HFFc6 (cell line): ENCODE results near the gene LTC4S. TPM values are rescaled to one million over a fixed set of nuclear protein-coding genes. Genes with fewer than 3 reads are reported as not detected.
"Not testable (repeated sequence)": the region's sequence is repeated elsewhere in the genome, so short reads cannot be mapped to it uniquely, and the experiment has no call there.

Experiments used
- DNase-seq: peaks from one replicate; pipeline ENCODE4 v3.0.0-alpha.2; 2018
- H3K27ac Mint-ChIP-seq: 2 replicates; pipeline ENCODE4 v1.8.0; 2020; ENCODE audit warnings: mild to moderate bottlenecking, mixed read lengths
- H3K27me3 Mint-ChIP-seq: 2 replicates; pipeline ENCODE4 v1.8.0; 2021; ENCODE audit warnings: mild to moderate bottlenecking, moderate library complexity, mixed read lengths; ENCODE audit not compliant: insufficient read depth
- H3K36me3 Mint-ChIP-seq: 2 replicates; pipeline ENCODE4 v1.8.0; 2021; ENCODE audit warnings: low read depth, mixed read lengths
- H3K4me1 Mint-ChIP-seq: 2 replicates; pipeline ENCODE4 v1.8.0; 2020; ENCODE audit warnings: low read depth, mixed read lengths
- H3K4me3 Mint-ChIP-seq: 2 replicates; pipeline ENCODE4 v1.8.0; 2020; ENCODE audit warnings: mild to moderate bottlenecking, moderate library complexity, mixed read lengths
- H3K9me3 Mint-ChIP-seq: 2 replicates; pipeline ENCODE4 v1.8.0; 2020; ENCODE audit warnings: mild to moderate bottlenecking, mixed read lengths
- total RNA-seq, 6 experiments: library from RNA; stranded (reverse); fragmentation: NEBNext Ultra II Directional; extraction: Animal tissue kit (Norgen Biotek cat#: 25700); gene quantifications; 2 replicates in 1 of 6; 3 replicates in 5 of 6; pipeline ENCODE4 v1.2.3, GENCODE V29; 2021
- TF ChIP-seq, protein P1 (sequence below): fragments of 200-600 bp; sonication (generic); IDR thresholded peaks from 2 replicates; pipeline ENCODE4 v1.5.0; 2021; ENCODE audit warnings: antibody characterized with exemption, mild to moderate bottlenecking

The LTC4S gene
- total RNA-seq, 6 experiments from 2014 or later, result not detected

DNA sequence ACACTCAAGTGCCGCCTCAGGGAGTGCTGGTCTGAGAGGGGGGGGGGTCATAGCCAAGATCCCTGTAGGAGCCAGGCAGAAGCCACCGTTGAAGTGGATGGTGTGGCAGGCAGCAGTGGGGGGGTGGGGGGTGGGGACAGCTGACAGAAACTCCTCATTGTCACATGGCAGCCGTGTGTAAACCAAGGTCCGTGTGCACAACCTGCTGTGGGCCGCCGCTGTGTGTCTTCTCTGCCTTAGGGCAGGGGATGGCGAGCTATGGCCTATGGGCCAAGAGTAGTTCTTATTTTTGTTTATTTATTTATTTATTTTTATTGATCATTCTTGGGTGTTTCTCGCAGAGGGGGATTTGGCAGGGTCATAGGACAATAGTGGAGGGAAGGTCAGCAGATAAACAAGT, 40.3 kb downstream of the LTC4S start:
- DNase-seq, result no peak
- Mint-ChIP-seq H3K4me1 (peaks cover 9% of the 10 kb centered on the region), H3K4me3 (no peak overlapping the region), H3K27ac (no peak overlapping the region), H3K9me3 (peaks cover 8% of the 10 kb centered on the region), H3K27me3 (peaks cover 11% of the 10 kb centered on the region), H3K36me3 (peaks cover 65% of the 10 kb centered on the region)
- TF ChIP-seq, protein P1, sequence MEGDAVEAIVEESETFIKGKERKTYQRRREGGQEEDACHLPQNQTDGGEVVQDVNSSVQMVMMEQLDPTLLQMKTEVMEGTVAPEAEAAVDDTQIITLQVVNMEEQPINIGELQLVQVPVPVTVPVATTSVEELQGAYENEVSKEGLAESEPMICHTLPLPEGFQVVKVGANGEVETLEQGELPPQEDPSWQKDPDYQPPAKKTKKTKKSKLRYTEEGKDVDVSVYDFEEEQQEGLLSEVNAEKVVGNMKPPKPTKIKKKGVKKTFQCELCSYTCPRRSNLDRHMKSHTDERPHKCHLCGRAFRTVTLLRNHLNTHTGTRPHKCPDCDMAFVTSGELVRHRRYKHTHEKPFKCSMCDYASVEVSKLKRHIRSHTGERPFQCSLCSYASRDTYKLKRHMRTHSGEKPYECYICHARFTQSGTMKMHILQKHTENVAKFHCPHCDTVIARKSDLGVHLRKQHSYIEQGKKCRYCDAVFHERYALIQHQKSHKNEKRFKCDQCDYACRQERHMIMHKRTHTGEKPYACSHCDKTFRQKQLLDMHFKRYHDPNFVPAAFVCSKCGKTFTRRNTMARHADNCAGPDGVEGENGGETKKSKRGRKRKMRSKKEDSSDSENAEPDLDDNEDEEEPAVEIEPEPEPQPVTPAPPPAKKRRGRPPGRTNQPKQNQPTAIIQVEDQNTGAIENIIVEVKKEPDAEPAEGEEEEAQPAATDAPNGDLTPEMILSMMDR, result no peak

DNA sequence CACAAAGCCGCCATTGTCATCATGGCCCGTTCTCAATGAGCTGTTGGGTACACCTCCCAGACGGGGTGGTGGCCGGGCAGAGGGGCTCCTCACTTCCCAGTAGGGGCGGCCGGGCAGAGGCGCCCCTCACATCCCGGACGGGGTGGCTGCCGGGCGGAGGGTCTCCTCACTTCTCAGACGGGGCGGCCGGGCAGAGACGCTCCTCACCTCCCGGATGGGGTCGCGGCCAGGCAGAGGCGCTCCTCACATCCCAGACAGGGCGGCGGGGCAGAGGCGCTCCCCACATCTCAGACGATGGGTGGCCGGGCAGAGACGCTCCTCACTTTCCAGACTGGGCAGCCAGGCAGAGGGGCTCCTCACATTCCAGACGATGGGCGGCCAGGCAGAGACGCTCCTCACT, 41.1 kb downstream of the LTC4S start:
- H3K9me3 Mint-ChIP-seq, H3K4me3 Mint-ChIP-seq, H3K27ac Mint-ChIP-seq, DNase-seq, H3K4me1 Mint-ChIP-seq: not testable (repeated sequence)
- H3K36me3 Mint-ChIP-seq, result peaks cover 57% of the 10 kb centered on the region
- peaks cover 11% of the 10 kb centered on the region for H3K27me3 Mint-ChIP-seq

- TF ChIP-seq, protein P1, result no peak
- Mint-ChIP-seq H3K27ac (peak overlapping the region; percentile 54), H3K4me1 (peaks cover 9% of the 10 kb centered on the region), H3K4me3 (no peak overlapping the region), H3K9me3 (no peaks in the 10 kb centered on the region), H3K36me3 (peaks cover 48% of the 10 kb centered on the region), H3K27me3 (peaks cover 18% of the 10 kb centered on the region)
- no peak for DNase-seq
Measured at GRCh38 chr5:179836225-179837019, 42.6 kb downstream of the LTC4S start.

DNA sequence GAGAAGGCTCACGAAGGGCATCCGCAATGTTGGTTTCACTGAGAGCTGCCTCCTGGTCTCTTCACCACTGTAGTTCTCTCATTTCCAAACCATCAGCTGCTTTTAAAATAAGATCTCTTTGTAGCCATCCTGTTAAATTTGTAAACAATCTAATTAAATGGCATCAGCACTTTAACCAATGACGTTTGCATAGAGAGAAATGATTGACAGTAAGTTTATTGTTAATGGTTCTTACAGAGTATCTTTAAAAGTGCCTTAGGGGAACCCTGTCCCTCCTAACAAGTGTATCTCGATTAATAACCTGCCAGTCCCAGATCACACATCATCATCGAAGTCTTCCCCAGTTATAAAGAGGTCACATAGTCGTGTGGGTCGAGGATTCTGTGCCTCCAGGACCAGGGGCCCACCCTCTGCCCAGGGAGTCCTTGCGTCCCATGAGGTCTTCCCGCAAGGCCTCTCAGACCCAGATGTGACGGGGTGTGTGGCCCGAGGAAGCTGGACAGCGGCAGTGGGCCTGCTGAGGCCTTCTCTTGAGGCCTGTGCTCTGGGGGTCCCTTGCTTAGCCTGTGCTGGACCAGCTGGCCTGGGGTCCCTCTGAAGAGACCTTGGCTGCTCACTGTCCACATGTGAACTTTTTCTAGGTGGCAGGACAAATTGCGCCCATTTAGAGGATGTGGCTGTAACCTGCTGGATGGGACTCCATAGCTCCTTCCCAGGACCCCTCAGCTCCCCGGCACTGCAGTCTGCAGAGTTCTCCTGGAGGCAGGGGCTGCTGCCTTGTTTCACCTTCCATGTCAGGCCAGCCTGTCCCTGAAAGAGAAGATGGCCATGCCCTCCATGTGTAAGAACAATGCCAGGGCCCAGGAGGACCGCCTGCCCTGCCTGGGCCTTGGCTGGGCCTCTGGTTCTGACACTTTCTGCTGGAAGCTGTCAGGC, 43.6 kb downstream of the LTC4S start:
- Mint-ChIP-seq H3K36me3 (peaks cover 39% of the 10 kb centered on the region), H3K27me3 (peaks cover 15% of the 10 kb centered on the region), H3K4me1 (peaks cover 9% of the 10 kb centered on the region), H3K27ac (no peak overlapping the region; the same call in 1 of the 2 replicates), H3K4me3 (no peak overlapping the region), H3K9me3 (no peaks in the 10 kb centered on the region)
- TF ChIP-seq, protein P1, result no peak
- no peak for DNase-seq

GRCh38 chr5:179839328-179840256, 45.8 kb downstream of the LTC4S start:
- no peak for DNase-seq
- H3K9me3 Mint-ChIP-seq, result peaks cover 7% of the 10 kb centered on the region
- peaks cover 38% of the 10 kb centered on the region for H3K36me3 Mint-ChIP-seq
- peaks cover 11% of the 10 kb centered on the region for H3K27me3 Mint-ChIP-seq
- no peak overlapping the region for H3K4me3 Mint-ChIP-seq
- H3K4me1 Mint-ChIP-seq, result peaks cover 9% of the 10 kb centered on the region; the same call in 1 of the 2 replicates
- peak overlapping the region; percentile 53 for H3K27ac Mint-ChIP-seq
- TF ChIP-seq, protein P1, result no peak
